Measurements from ENCODE around the gene GLRX3.

GLRX3 gene

GRCh38 chr10:130110246-130111112, 25.7 kb upstream of the GLRX3 start, which contains the start of gene C10orf143 (continued):
- TF ChIP-seq REST (tag by site-specific recombination; IDR thresholded peaks at IDR 0.05) (peak; percentile 59), ZNF174 (tag by site-specific recombination; IDR thresholded peaks at IDR 0.05) (no peak), ZSCAN23 (tag by site-specific recombination; IDR thresholded peaks at IDR 0.05) (peak; percentile 60; the same call in 1 of the 2 replicates), ZBTB26 (tag by site-specific recombination; optimal IDR thresholded peaks at IDR 0.05) (peak; percentile 94), ZBTB8A (tag by site-specific recombination; IDR thresholded peaks at IDR 0.05) (peak; percentile 54; the same call in 1 of the 2 replicates), SCRT2 (tag by site-specific recombination; IDR thresholded peaks at IDR 0.05) (no peak), ZBTB1 (tag by site-specific recombination; IDR thresholded peaks at IDR 0.05) (peak; percentile 63; the same call in 1 of the 2 replicates), SP3 (tag by site-specific recombination; IDR thresholded peaks at IDR 0.05) (peak; percentile 98), ZNF544 (tag by site-specific recombination; IDR thresholded peaks at IDR 0.05) (no peak), ZIC2 (tag by site-specific recombination; IDR thresholded peaks at IDR 0.05) (0 out of 2 replicates have a peak, but pooled peaks have one; percentile 44), ZNF394 (tag by site-specific recombination; IDR thresholded peaks at IDR 0.05; ENCODE audit: borderline replicate concordance) (peak; percentile 95), GLI4 (tag by site-specific recombination; IDR thresholded peaks at IDR 0.05) (0 out of 2 replicates have a peak, but pooled peaks have one; percentile 76), ZXDB (tag by site-specific recombination; IDR thresholded peaks at IDR 0.05) (peak; percentile 97), ZBTB48 (tag by site-specific recombination; IDR thresholded peaks at IDR 0.05) (peak; percentile 78), ELK4 (IDR thresholded peaks at IDR 0.05; ENCODE audit: borderline replicate concordance, low read depth, low read length) (peak; percentile 80), SP7 (tag by site-specific recombination; IDR thresholded peaks at IDR 0.05) (peak; percentile 69), KLF17 (tag by site-specific recombination; IDR thresholded peaks at IDR 0.05) (peak; percentile 83), BCL11B (tag by site-specific recombination; IDR thresholded peaks at IDR 0.05; ENCODE audit: low read depth) (peak; percentile 97), ZBTB20 (tag by site-specific recombination; IDR thresholded peaks at IDR 0.05) (peak; percentile 45; the same call in 1 of the 2 replicates), ZBTB10 (tag by site-specific recombination; IDR thresholded peaks at IDR 0.05) (peak; percentile 36; the same call in 1 of the 2 replicates), ZBTB44 (tag by site-specific recombination; IDR thresholded peaks at IDR 0.05) (no peak), ZNF843 (tag by site-specific recombination; IDR thresholded peaks at IDR 0.05) (peak; percentile 74), ZNF561 (tag by site-specific recombination; IDR thresholded peaks at IDR 0.05; ENCODE audit: borderline replicate concordance) (peak; percentile 98), ZNF10 (tag by site-specific recombination; IDR thresholded peaks at IDR 0.05) (0 out of 2 replicates have a peak, but pooled peaks have one; percentile 44), KLF10 (tag by site-specific recombination; IDR thresholded peaks at IDR 0.05) (peak; percentile 95), ZNF530 (tag by site-specific recombination; IDR thresholded peaks at IDR 0.05; ENCODE audit: low read depth) (no peak)
